HEK293 (cell line): ENCODE measurements around the gene RALA.
A peak's percentile ranks its signal among the peaks of the same experiment; 100 is the strongest.

Source experiments
- FEZF1 ChIP-seq: fragments of 450-650 bp; formaldehyde crosslinking; IDR thresholded peaks from 2 replicates; pipeline ENCODE4 v1.5.1; 2016; ENCODE audit warnings: missing biosample characterization, missing genetic modification characterization
- GFI1B ChIP-seq: fragments of 450-650 bp; formaldehyde crosslinking; IDR thresholded peaks from 2 replicates; pipeline ENCODE4 v1.5.1; 2016; ENCODE audit warnings: missing biosample characterization, missing genetic modification characterization
- GLI2 ChIP-seq: fragments of 450-650 bp; formaldehyde crosslinking; IDR thresholded peaks from 2 replicates; pipeline ENCODE4; 2017; ENCODE audit warnings: missing biosample characterization, missing genetic modification characterization, low read depth, borderline replicate concordance
- KLF8 ChIP-seq: fragments of 450-650 bp; formaldehyde crosslinking; IDR thresholded peaks from 2 replicates; pipeline ENCODE4 v1.5.1; 2016; ENCODE audit warnings: missing biosample characterization, missing genetic modification characterization
- PRDM1 ChIP-seq: fragments of 450-650 bp; formaldehyde crosslinking; IDR thresholded peaks from 2 replicates; pipeline ENCODE4; 2016; ENCODE audit warnings: missing biosample characterization, missing genetic modification characterization
- PRDM6 ChIP-seq: fragments of 450-650 bp; formaldehyde crosslinking; IDR thresholded peaks from 2 replicates; pipeline ENCODE4 v1.5.1; 2017; ENCODE audit warnings: missing biosample characterization, missing genetic modification characterization
- RBAK ChIP-seq: fragments of 450-650 bp; formaldehyde crosslinking; IDR thresholded peaks from 2 replicates; pipeline ENCODE4 v1.5.1; 2016; ENCODE audit warnings: missing biosample characterization, missing genetic modification characterization
- SALL2 ChIP-seq: fragments of 450-650 bp; formaldehyde crosslinking; IDR thresholded peaks from 2 replicates; pipeline ENCODE4 v1.5.0; 2017; ENCODE audit warnings: missing biosample characterization, mild to moderate bottlenecking, missing genetic modification characterization, borderline replicate concordance
- SCRT1 ChIP-seq: fragments of 450-650 bp; formaldehyde crosslinking; IDR thresholded peaks from 2 replicates; pipeline ENCODE4 v1.5.1; 2016; ENCODE audit warnings: missing biosample characterization, missing genetic modification characterization, borderline replicate concordance
- YY1 ChIP-seq: fragments of 450-650 bp; formaldehyde crosslinking; IDR thresholded peaks from 2 replicates; pipeline ENCODE4 v1.5.1; 2018; ENCODE audit warnings: missing biosample characterization, missing genetic modification characterization
- YY2 ChIP-seq: fragments of 450-650 bp; formaldehyde crosslinking; IDR thresholded peaks from 2 replicates; pipeline ENCODE4 v1.5.1; 2016; ENCODE audit warnings: missing biosample characterization, missing genetic modification characterization
- ZBTB1 ChIP-seq: fragments of 450-650 bp; formaldehyde crosslinking; IDR thresholded peaks from 2 replicates; pipeline ENCODE4 v1.5.1; 2016; ENCODE audit warnings: missing biosample characterization, missing genetic modification characterization
- ZNF174 ChIP-seq: fragments of 450-650 bp; formaldehyde crosslinking; IDR thresholded peaks from 2 replicates; pipeline ENCODE4 v1.5.0; 2017; ENCODE audit warnings: missing biosample characterization, mild to moderate bottlenecking, missing genetic modification characterization
- ZNF211 ChIP-seq: fragments of 450-650 bp; formaldehyde crosslinking; IDR thresholded peaks from 2 replicates; pipeline ENCODE4 v1.5.1; 2016; ENCODE audit warnings: low read depth, missing biosample characterization, missing genetic modification characterization
- ZNF221 ChIP-seq: fragments of 450-650 bp; formaldehyde crosslinking; IDR thresholded peaks from 2 replicates; pipeline ENCODE4 v1.5.1; 2017; ENCODE audit warnings: missing biosample characterization, missing genetic modification characterization, borderline replicate concordance
- ZNF23 ChIP-seq: fragments of 450-650 bp; formaldehyde crosslinking; IDR thresholded peaks from 2 replicates; pipeline ENCODE4 v1.5.1; 2016; ENCODE audit warnings: missing biosample characterization, missing genetic modification characterization, borderline replicate concordance
- ZNF510 ChIP-seq: fragments of 450-650 bp; formaldehyde crosslinking; IDR thresholded peaks from 2 replicates; pipeline ENCODE4 v1.5.1; 2018; ENCODE audit warnings: mild to moderate bottlenecking, missing genetic modification characterization, missing biosample characterization; ENCODE audit not compliant: insufficient replicate concordance
- ZNF530 ChIP-seq: fragments of 450-650 bp; formaldehyde crosslinking; IDR thresholded peaks from 2 replicates; pipeline ENCODE4 v1.5.1; 2016; ENCODE audit warnings: low read depth, missing biosample characterization, missing genetic modification characterization
- ZNF558 ChIP-seq: fragments of 450-650 bp; formaldehyde crosslinking; IDR thresholded peaks from 2 replicates; pipeline ENCODE4 v1.5.1; 2016; ENCODE audit warnings: missing biosample characterization, missing genetic modification characterization
- ZNF626 ChIP-seq: fragments of 450-650 bp; sonication (Bioruptor Pico); formaldehyde crosslinking; IDR thresholded peaks from 2 replicates; pipeline ENCODE4 v1.5.1; 2018; ENCODE audit warnings: missing biosample characterization, missing genetic modification characterization, inconsistent platforms
- ZNF664 ChIP-seq: fragments of 450-650 bp; formaldehyde crosslinking; IDR thresholded peaks from 2 replicates; pipeline ENCODE4 v1.5.1; 2016; ENCODE audit warnings: missing biosample characterization, missing genetic modification characterization
- ZNF670 ChIP-seq: fragments of 450-650 bp; formaldehyde crosslinking; IDR thresholded peaks from 2 replicates; pipeline ENCODE4 v1.5.1; 2016; ENCODE audit warnings: missing biosample characterization, missing genetic modification characterization, low read depth
- ZNF768 ChIP-seq: fragments of 450-650 bp; formaldehyde crosslinking; IDR thresholded peaks from 2 replicates; pipeline ENCODE4 v1.5.1; 2018; ENCODE audit warnings: missing biosample characterization, mild to moderate bottlenecking, missing genetic modification characterization
- ZNF791 ChIP-seq: fragments of 450-650 bp; formaldehyde crosslinking; IDR thresholded peaks from 2 replicates; pipeline ENCODE4 v1.5.1; 2016; ENCODE audit warnings: missing biosample characterization, missing genetic modification characterization
- ZXDB ChIP-seq: fragments of 450-650 bp; formaldehyde crosslinking; IDR thresholded peaks from 2 replicates; pipeline ENCODE4 v1.5.1; 2016; ENCODE audit warnings: missing biosample characterization, missing genetic modification characterization
- TF ChIP-seq, protein P1 (sequence below): fragments of 450-650 bp; formaldehyde crosslinking; IDR thresholded peaks from 2 replicates; pipeline ENCODE4 v1.5.1; 2016; ENCODE audit warnings: missing biosample characterization, missing genetic modification characterization
- TF ChIP-seq, protein P2 (sequence below): fragments of 450-650 bp; formaldehyde crosslinking; optimal IDR thresholded peaks from 2 replicates; pipeline ENCODE3; 2016; ENCODE audit warnings: missing biosample characterization, mild to moderate bottlenecking, missing genetic modification characterization
- TF ChIP-seq, protein P3 (sequence below): fragments of 450-650 bp; IDR thresholded peaks from 2 replicates; pipeline ENCODE4 v1.5.1; 2018; ENCODE audit warnings: missing biosample characterization, missing genetic modification characterization

Gene RALA

GRCh38 chr7:39589323-39590111 lies 33.9 kb upstream of the RALA start (continued):
- TF ChIP-seq ZNF664: no peak
- TF ChIP-seq ZNF174 (tag by site-specific recombination): no peak
- no peak for TF ChIP-seq ZNF23 (tag by site-specific recombination)
- no peak for TF ChIP-seq YY2 (tag by site-specific recombination)
- TF ChIP-seq ZXDB (tag by site-specific recombination): no peak
- TF ChIP-seq, protein P1, sequence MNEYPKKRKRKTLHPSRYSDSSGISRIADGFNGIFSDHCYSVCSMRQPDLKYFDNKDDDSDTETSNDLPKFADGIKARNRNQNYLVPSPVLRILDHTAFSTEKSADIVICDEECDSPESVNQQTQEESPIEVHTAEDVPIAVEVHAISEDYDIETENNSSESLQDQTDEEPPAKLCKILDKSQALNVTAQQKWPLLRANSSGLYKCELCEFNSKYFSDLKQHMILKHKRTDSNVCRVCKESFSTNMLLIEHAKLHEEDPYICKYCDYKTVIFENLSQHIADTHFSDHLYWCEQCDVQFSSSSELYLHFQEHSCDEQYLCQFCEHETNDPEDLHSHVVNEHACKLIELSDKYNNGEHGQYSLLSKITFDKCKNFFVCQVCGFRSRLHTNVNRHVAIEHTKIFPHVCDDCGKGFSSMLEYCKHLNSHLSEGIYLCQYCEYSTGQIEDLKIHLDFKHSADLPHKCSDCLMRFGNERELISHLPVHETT (tag by site-specific recombination): no peak
- TF ChIP-seq PRDM1 (tag by site-specific recombination): 0 out of 2 replicates have a peak, but pooled peaks have one; percentile 46
- no peak for TF ChIP-seq ZNF530
- no peak for TF ChIP-seq ZNF670 (tag by site-specific recombination)
- peak; percentile 36; the same call in 1 of the 2 replicates for TF ChIP-seq FEZF1 (tag by site-specific recombination)
- TF ChIP-seq YY1 (tag by site-specific recombination): no peak
- TF ChIP-seq PRDM6 (tag by site-specific recombination): peak; percentile 88
- TF ChIP-seq ZNF791 (tag by site-specific recombination): no peak
- no peak for TF ChIP-seq ZNF510 (tag by site-specific recombination)
- TF ChIP-seq GLI2: 0 out of 2 replicates have a peak, but pooled peaks have one; percentile 27
- TF ChIP-seq, protein P2, sequence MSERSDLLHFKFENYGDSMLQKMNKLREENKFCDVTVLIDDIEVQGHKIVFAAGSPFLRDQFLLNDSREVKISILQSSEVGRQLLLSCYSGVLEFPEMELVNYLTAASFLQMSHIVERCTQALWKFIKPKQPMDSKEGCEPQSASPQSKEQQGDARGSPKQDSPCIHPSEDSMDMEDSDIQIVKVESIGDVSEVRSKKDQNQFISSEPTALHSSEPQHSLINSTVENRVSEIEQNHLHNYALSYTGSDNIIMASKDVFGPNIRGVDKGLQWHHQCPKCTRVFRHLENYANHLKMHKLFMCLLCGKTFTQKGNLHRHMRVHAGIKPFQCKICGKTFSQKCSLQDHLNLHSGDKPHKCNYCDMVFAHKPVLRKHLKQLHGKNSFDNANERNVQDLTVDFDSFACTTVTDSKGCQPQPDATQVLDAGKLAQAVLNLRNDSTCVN (tag by site-specific recombination): no peak
- no peak for TF ChIP-seq ZNF626 (tag by site-specific recombination)
- no peak for TF ChIP-seq ZNF768 (tag by site-specific recombination)
- no peak for TF ChIP-seq ZNF221 (tag by site-specific recombination)
- no peak for TF ChIP-seq RBAK (tag by site-specific recombination)
- TF ChIP-seq SALL2 (tag by site-specific recombination): no peak
- TF ChIP-seq, protein P3, sequence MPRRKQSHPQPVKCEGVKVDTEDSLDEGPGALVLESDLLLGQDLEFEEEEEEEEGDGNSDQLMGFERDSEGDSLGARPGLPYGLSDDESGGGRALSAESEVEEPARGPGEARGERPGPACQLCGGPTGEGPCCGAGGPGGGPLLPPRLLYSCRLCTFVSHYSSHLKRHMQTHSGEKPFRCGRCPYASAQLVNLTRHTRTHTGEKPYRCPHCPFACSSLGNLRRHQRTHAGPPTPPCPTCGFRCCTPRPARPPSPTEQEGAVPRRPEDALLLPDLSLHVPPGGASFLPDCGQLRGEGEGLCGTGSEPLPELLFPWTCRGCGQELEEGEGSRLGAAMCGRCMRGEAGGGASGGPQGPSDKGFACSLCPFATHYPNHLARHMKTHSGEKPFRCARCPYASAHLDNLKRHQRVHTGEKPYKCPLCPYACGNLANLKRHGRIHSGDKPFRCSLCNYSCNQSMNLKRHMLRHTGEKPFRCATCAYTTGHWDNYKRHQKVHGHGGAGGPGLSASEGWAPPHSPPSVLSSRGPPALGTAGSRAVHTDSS (tag by site-specific recombination): no peak
- peak; percentile 57; the same call in 1 of the 2 replicates for TF ChIP-seq ZNF558
- TF ChIP-seq KLF8: peak; percentile 37; the same call in 1 of the 2 replicates
- TF ChIP-seq GFI1B (tag by site-specific recombination): no peak
- no peak for TF ChIP-seq SCRT1 (tag by site-specific recombination)
- no peak for TF ChIP-seq ZNF211 (tag by site-specific recombination)
- TF ChIP-seq ZBTB1 (tag by site-specific recombination): no peak
